Measurements from ENCODE around the gene KLRB1.
"Not testable (repeated sequence)": the region's sequence is repeated elsewhere in the genome, so short reads cannot be mapped to it uniquely, and the experiment has no call there.

Gene KLRB1

GRCh38 chr12:9640024-9640423 lies 32.3 kb upstream of the KLRB1 start:
- Histone ChIP-seq H3K4me3 (ENCODE audit: low read depth in 1 of 2, low read length in 2 of 2) (no peak overlapping the region), H3K4me1 (ENCODE audit: control insufficient read depth in 1 of 2, insufficient read depth in 2 of 2, low read length in 2 of 2) (no peaks in the 10 kb centered on the region)

GRCh38 chr12:9636851-9637206 lies 29.1 kb upstream of the KLRB1 start:
- H3K9me3 ChIP-seq (ENCODE audit: control insufficient read depth in 1 of 2, low read length in 2 of 2): no peaks in the 10 kb centered on the region
- no peak overlapping the region for H3K27ac ChIP-seq (ENCODE audit: low read length)
- H3K4me3 ChIP-seq (ENCODE audit: low read depth in 1 of 2, low read length in 2 of 2): no peak overlapping the region
- H3K36me3 ChIP-seq (ENCODE audit: control insufficient read depth in 1 of 2, insufficient read depth in 2 of 2, low read length in 2 of 2): no peaks in the 10 kb centered on the region
- no peaks in the 10 kb centered on the region for H3K4me1 ChIP-seq (ENCODE audit: control insufficient read depth in 1 of 2, insufficient read depth in 2 of 2, low read length in 2 of 2)
- H3K27me3 ChIP-seq (ENCODE audit: low read depth, low read length): no peaks in the 10 kb centered on the region

More at GRCh38 chr12:9640024-9640423, 32.3 kb upstream of the KLRB1 start:
- no peak overlapping the region for H3K27ac ChIP-seq (ENCODE audit: low read length)
- H3K36me3 ChIP-seq (ENCODE audit: control insufficient read depth in 1 of 2, insufficient read depth in 2 of 2, low read length in 2 of 2): no peaks in the 10 kb centered on the region
- no peaks in the 10 kb centered on the region for H3K9me3 ChIP-seq (ENCODE audit: control insufficient read depth in 1 of 2, low read length in 2 of 2)
- H3K27me3 ChIP-seq (ENCODE audit: low read depth, low read length): no peaks in the 10 kb centered on the region

GRCh38 chr12:9636150-9636850 lies 28.6 kb upstream of the KLRB1 start:
- no peaks in the 10 kb centered on the region for H3K4me1 ChIP-seq (ENCODE audit: control insufficient read depth in 1 of 2, insufficient read depth in 2 of 2, low read length in 2 of 2)
- no peaks in the 10 kb centered on the region for H3K9me3 ChIP-seq (ENCODE audit: control insufficient read depth in 1 of 2, low read length in 2 of 2)
- H3K36me3 ChIP-seq (ENCODE audit: control insufficient read depth in 1 of 2, insufficient read depth in 2 of 2, low read length in 2 of 2): no peaks in the 10 kb centered on the region

GRCh38 chr12:9634969-9635754 lies 27.4 kb upstream of the KLRB1 start:
- H3K9me3 ChIP-seq (ENCODE audit: control insufficient read depth in 1 of 2, low read length in 2 of 2): no peaks in the 10 kb centered on the region
- no peaks in the 10 kb centered on the region for H3K36me3 ChIP-seq (ENCODE audit: control insufficient read depth in 1 of 2, insufficient read depth in 2 of 2, low read length in 2 of 2)
- no peaks in the 10 kb centered on the region for H3K4me1 ChIP-seq (ENCODE audit: control insufficient read depth in 1 of 2, insufficient read depth in 2 of 2, low read length in 2 of 2)
- H3K27me3 ChIP-seq (ENCODE audit: low read depth, low read length): no peaks in the 10 kb centered on the region
- H3K4me3 ChIP-seq (ENCODE audit: low read depth in 1 of 2, low read length in 2 of 2): no peak overlapping the region
- no peak overlapping the region for H3K27ac ChIP-seq (ENCODE audit: low read length)

More at GRCh38 chr12:9636150-9636850, 28.6 kb upstream of the KLRB1 start:
- H3K27ac ChIP-seq (ENCODE audit: low read length): no peak overlapping the region
- H3K4me3 ChIP-seq (ENCODE audit: low read depth in 1 of 2, low read length in 2 of 2): no peak overlapping the region
- H3K27me3 ChIP-seq (ENCODE audit: low read depth, low read length): no peaks in the 10 kb centered on the region

- Histone ChIP-seq H3K4me3 (ENCODE audit: low read depth in 1 of 2, low read length in 2 of 2) (no peak overlapping the region), H3K4me1 (ENCODE audit: control insufficient read depth in 1 of 2, insufficient read depth in 2 of 2, low read length in 2 of 2) (no peaks in the 10 kb centered on the region), H3K27me3 (ENCODE audit: low read depth, low read length) (no peaks in the 10 kb centered on the region), H3K9me3 (ENCODE audit: control insufficient read depth in 1 of 2, low read length in 2 of 2) (no peaks in the 10 kb centered on the region), H3K36me3 (ENCODE audit: control insufficient read depth in 1 of 2, insufficient read depth in 2 of 2, low read length in 2 of 2) (no peaks in the 10 kb centered on the region), H3K27ac (ENCODE audit: low read length) (no peak overlapping the region)
Measured at GRCh38 chr12:9634177-9634803, 26.6 kb upstream of the KLRB1 start.

GRCh38 chr12:9632766-9633165 lies 25.1 kb upstream of the KLRB1 start:
- Histone ChIP-seq H3K27ac (ENCODE audit: low read length) (no peak overlapping the region), H3K4me1 (ENCODE audit: control insufficient read depth in 1 of 2, insufficient read depth in 2 of 2, low read length in 2 of 2) (no peaks in the 10 kb centered on the region), H3K27me3 (ENCODE audit: low read depth, low read length) (no peaks in the 10 kb centered on the region), H3K4me3 (ENCODE audit: low read depth in 1 of 2, low read length in 2 of 2) (no peak overlapping the region), H3K9me3 (ENCODE audit: control insufficient read depth in 1 of 2, low read length in 2 of 2) (no peaks in the 10 kb centered on the region), H3K36me3 (ENCODE audit: control insufficient read depth in 1 of 2, insufficient read depth in 2 of 2, low read length in 2 of 2) (no peaks in the 10 kb centered on the region)

- Histone ChIP-seq H3K36me3 (ENCODE audit: control insufficient read depth in 1 of 2, insufficient read depth in 2 of 2, low read length in 2 of 2) (no peaks in the 10 kb centered on the region), H3K27ac (ENCODE audit: low read length) (no peak overlapping the region), H3K4me1 (ENCODE audit: control insufficient read depth in 1 of 2, insufficient read depth in 2 of 2, low read length in 2 of 2) (no peaks in the 10 kb centered on the region), H3K9me3 (ENCODE audit: control insufficient read depth in 1 of 2, low read length in 2 of 2) (no peaks in the 10 kb centered on the region), H3K27me3 (ENCODE audit: low read depth, low read length) (no peaks in the 10 kb centered on the region), H3K4me3 (ENCODE audit: low read depth in 1 of 2, low read length in 2 of 2) (no peak overlapping the region)
Measured at GRCh38 chr12:9626821-9627220, 19.1 kb upstream of the KLRB1 start.

- no peaks in the 10 kb centered on the region for H3K36me3 ChIP-seq (ENCODE audit: control insufficient read depth in 1 of 2, insufficient read depth in 2 of 2, low read length in 2 of 2)
- H3K27me3 ChIP-seq (ENCODE audit: low read depth, low read length): no peaks in the 10 kb centered on the region
- no peaks in the 10 kb centered on the region for H3K9me3 ChIP-seq (ENCODE audit: control insufficient read depth in 1 of 2, low read length in 2 of 2)
- H3K4me1 ChIP-seq (ENCODE audit: control insufficient read depth in 1 of 2, insufficient read depth in 2 of 2, low read length in 2 of 2): no peaks in the 10 kb centered on the region
- H3K27ac ChIP-seq (ENCODE audit: low read length): no peak overlapping the region
- H3K4me3 ChIP-seq (ENCODE audit: low read depth in 1 of 2, low read length in 2 of 2): no peak overlapping the region
Measured at GRCh38 chr12:9626291-9626690, 18.6 kb upstream of the KLRB1 start.

GRCh38 chr12:9625019-9625418 lies 17.3 kb upstream of the KLRB1 start:
- Histone ChIP-seq H3K4me1 (ENCODE audit: control insufficient read depth in 1 of 2, insufficient read depth in 2 of 2, low read length in 2 of 2) (no peaks in the 10 kb centered on the region), H3K4me3 (ENCODE audit: low read depth in 1 of 2, low read length in 2 of 2) (no peak overlapping the region), H3K27ac (ENCODE audit: low read length) (no peak overlapping the region), H3K9me3 (ENCODE audit: control insufficient read depth in 1 of 2, low read length in 2 of 2) (no peaks in the 10 kb centered on the region), H3K27me3 (ENCODE audit: low read depth, low read length) (no peaks in the 10 kb centered on the region), H3K36me3 (ENCODE audit: control insufficient read depth in 1 of 2, insufficient read depth in 2 of 2, low read length in 2 of 2) (no peaks in the 10 kb centered on the region)

GRCh38 chr12:9619411-9620179 lies 11.9 kb upstream of the KLRB1 start:
- Histone ChIP-seq H3K4me3 (ENCODE audit: low read depth in 1 of 2, low read length in 2 of 2) (no peak overlapping the region), H3K4me1 (ENCODE audit: control insufficient read depth in 1 of 2, insufficient read depth in 2 of 2, low read length in 2 of 2) (no peaks in the 10 kb centered on the region), H3K27me3 (ENCODE audit: low read depth, low read length) (no peaks in the 10 kb centered on the region), H3K9me3 (ENCODE audit: control insufficient read depth in 1 of 2, low read length in 2 of 2) (no peaks in the 10 kb centered on the region), H3K27ac (ENCODE audit: low read length) (no peak overlapping the region), H3K36me3 (ENCODE audit: control insufficient read depth in 1 of 2, insufficient read depth in 2 of 2, low read length in 2 of 2) (no peaks in the 10 kb centered on the region)

GRCh38 chr12:9618906-9619305 lies 11.2 kb upstream of the KLRB1 start:
- not testable (repeated sequence) for H3K36me3 ChIP-seq (ENCODE audit: control insufficient read depth in 1 of 2, insufficient read depth in 2 of 2, low read length in 2 of 2); H3K27ac ChIP-seq (ENCODE audit: low read length); H3K4me1 ChIP-seq (ENCODE audit: control insufficient read depth in 1 of 2, insufficient read depth in 2 of 2, low read length in 2 of 2); H3K4me3 ChIP-seq (ENCODE audit: low read depth in 1 of 2, low read length in 2 of 2); H3K27me3 ChIP-seq (ENCODE audit: low read depth, low read length); H3K9me3 ChIP-seq (ENCODE audit: control insufficient read depth in 1 of 2, low read length in 2 of 2)
